CD4-positive, CD25-positive, alpha-beta regulatory T cell (primary cell): Measurements from ENCODE around the gene CAMTA1. TPM values are rescaled to one million over a fixed set of nuclear protein-coding genes. Genes with fewer than 3 reads are reported as not detected.

Source experiments
- ATAC-seq, 2 donors: fragments of 150-1000 bp; cut with Tn5 transposase; one replicate each; pipeline ENCODE4 v1.10.0; 2021; ENCODE audit warnings: low read depth in 2 of 2, moderate number of reproducible peaks in 2 of 2, moderate library complexity in 1 of 2
- DNase-seq, 3 donors: peaks; one replicate each; pipeline versions ENCODE4 v3.0.0 to v3.0.0-alpha.2; 2012 to 2022; ENCODE audit warnings: mixed read lengths in 1 of 3
- H3K27ac ChIP-seq: one replicate; pipeline ENCODE4 v1.7.0; 2013; ENCODE audit warnings: mild to moderate bottlenecking, low read length; ENCODE audit not compliant: insufficient read depth, poor library complexity, severe bottlenecking
- H3K27me3 ChIP-seq: one replicate; pipeline ENCODE4 v1.7.0; 2013; ENCODE audit warnings: low read length; ENCODE audit not compliant: control insufficient read depth, insufficient read depth
- H3K36me3 ChIP-seq: one replicate; pipeline ENCODE4 v1.7.0; 2013; ENCODE audit warnings: mild to moderate bottlenecking, low read length, moderate library complexity; ENCODE audit not compliant: control insufficient read depth, insufficient read depth
- H3K4me1 ChIP-seq: 2 replicates; pipeline ENCODE4 v1.7.0; 2013; ENCODE audit warnings: mild to moderate bottlenecking, low read length; ENCODE audit not compliant: insufficient read depth, control insufficient read depth, poor library complexity, severe bottlenecking
- H3K4me3 ChIP-seq: one replicate; pipeline ENCODE4 v1.7.0; 2013; ENCODE audit warnings: low read depth, mild to moderate bottlenecking, low read length, moderate library complexity
- H3K9me3 ChIP-seq, 2 experiments: 1 replicate in 1 of 2; 2 replicates in 1 of 2; pipeline ENCODE4 v1.7.0; 2013; ENCODE audit warnings: low read length in 2 of 2, mild to moderate bottlenecking in 1 of 2, moderate library complexity in 1 of 2; ENCODE audit not compliant: control insufficient read depth in 2 of 2
- H3K27ac Mint-ChIP-seq, 3 donors: one replicate each; pipeline ENCODE4 v1.8.0; 2020 to 2022; ENCODE audit warnings: mild to moderate bottlenecking in 3 of 3, mixed read lengths in 3 of 3, moderate library complexity in 2 of 3
- H3K27me3 Mint-ChIP-seq: one replicate; pipeline ENCODE4 v1.8.0; 2022; ENCODE audit warnings: mild to moderate bottlenecking, mixed read lengths
- H3K36me3 Mint-ChIP-seq: one replicate; pipeline ENCODE4 v1.8.0; 2020; ENCODE audit warnings: mixed read lengths
- H3K4me1 Mint-ChIP-seq, 4 donors: one replicate each; pipeline ENCODE4 v1.8.0; 2020 to 2022; ENCODE audit warnings: mixed read lengths in 4 of 4, mild to moderate bottlenecking in 1 of 4
- H3K4me3 Mint-ChIP-seq, 4 donors: one replicate each; pipeline ENCODE4 v1.8.0; 2020 to 2022; ENCODE audit warnings: mild to moderate bottlenecking in 4 of 4, mixed read lengths in 4 of 4, moderate library complexity in 3 of 4
- H3K9me3 Mint-ChIP-seq, 7 donors: one replicate each; pipeline ENCODE4 v1.8.0; 2020 to 2022; ENCODE audit warnings: mixed read lengths in 7 of 7, mild to moderate bottlenecking in 3 of 7, moderate library complexity in 2 of 7
- polyA plus RNA-seq, 4 donors: library from polyadenylated mRNA; unstranded; fragments of 300-500 nt; fragmentation: Illumina TruSeq; gene quantifications; one replicate each; pipeline ENCODE4 v1.2.3, GENCODE V29; 2021
- total RNA-seq: library from RNA; stranded (reverse); gene quantifications from one replicate; pipeline ENCODE4 v1.2.3, GENCODE V29; 2022

The CAMTA1 gene
- total and polyA plus RNA-seq, 5 donors from 2014 or later, result 48.8 to 112 (median 80.0) TPM

DNA sequence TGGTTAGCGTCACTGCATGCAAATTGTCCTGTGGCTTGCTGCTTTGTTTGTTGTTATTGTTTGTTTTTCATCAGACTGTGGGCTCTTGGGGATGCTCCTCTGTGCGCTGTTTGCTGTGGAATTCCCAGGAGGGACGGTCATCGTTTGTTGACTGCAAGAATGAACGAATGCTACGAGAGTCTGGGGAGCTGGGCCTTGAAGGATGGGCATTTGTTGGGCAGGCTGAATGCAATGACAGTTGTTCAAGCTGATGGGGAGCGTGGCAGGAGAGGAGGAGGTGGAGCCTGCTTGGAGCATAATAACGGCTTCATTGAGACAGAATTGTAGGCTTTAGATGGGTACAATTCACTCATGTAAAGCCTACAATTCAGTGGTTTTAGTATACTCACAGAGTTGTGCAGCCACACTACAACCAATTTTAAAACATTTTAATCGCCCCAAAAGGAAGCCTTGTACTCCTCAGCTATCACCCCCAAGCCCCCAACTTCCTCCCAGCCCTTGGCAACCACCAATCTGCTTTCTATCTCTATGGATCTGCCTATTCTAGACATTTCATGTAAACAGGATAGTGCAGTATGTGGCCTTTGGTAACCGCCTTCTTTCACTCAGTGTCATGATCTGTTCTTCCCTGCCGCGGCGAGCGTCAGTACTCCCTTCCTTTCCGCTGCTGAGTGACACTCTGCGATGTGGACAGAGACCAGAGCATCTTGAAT, 190.2 kb downstream of the CAMTA1 start:
- ATAC-seq, result no peak
- no peak for DNase-seq
- H3K27me3 Mint-ChIP-seq, result peaks cover 12% of the 10 kb centered on the region
- Histone ChIP-seq H3K9me3 (no peaks in the 10 kb centered on the region), H3K4me3 (no peak overlapping the region), H3K36me3 (no peaks in the 10 kb centered on the region), H3K27me3 (no peaks in the 10 kb centered on the region), H3K4me1 (no peaks in the 10 kb centered on the region), H3K27ac (no peak overlapping the region)
- H3K4me3 Mint-ChIP-seq, result no peak overlapping the region
- no peak overlapping the region for H3K27ac Mint-ChIP-seq
- no peaks in the 10 kb centered on the region for H3K36me3 Mint-ChIP-seq
- no peaks in the 10 kb centered on the region for H3K4me1 Mint-ChIP-seq
- H3K9me3 Mint-ChIP-seq, result peaks cover 0 to 4% (median 0%) of the 10 kb centered on the region in 7 donors

GRCh38 chr1:6976044-6976375, 190.8 kb downstream of the CAMTA1 start:
- no peaks in the 10 kb centered on the region for H3K36me3 Mint-ChIP-seq
- no peaks in the 10 kb centered on the region for H3K9me3 ChIP-seq
- H3K4me3 ChIP-seq, result no peak overlapping the region
- peaks cover 0 to 4% (median 0%) of the 10 kb centered on the region in 7 donors for H3K9me3 Mint-ChIP-seq
- H3K27ac Mint-ChIP-seq, result no peak overlapping the region
- H3K27me3 ChIP-seq, result no peaks in the 10 kb centered on the region
- DNase-seq (no peak), ATAC-seq (no peak)
- H3K4me1 ChIP-seq, result no peaks in the 10 kb centered on the region
- H3K27ac ChIP-seq, result no peak overlapping the region
- H3K4me3 Mint-ChIP-seq, result no peak overlapping the region
- H3K4me1 Mint-ChIP-seq, result no peaks in the 10 kb centered on the region
- no peaks in the 10 kb centered on the region for H3K36me3 ChIP-seq
- peaks cover 12% of the 10 kb centered on the region for H3K27me3 Mint-ChIP-seq

GRCh38 chr1:6979003-6979613, 193.9 kb downstream of the CAMTA1 start:
- Mint-ChIP-seq H3K27ac (no peak overlapping the region), H3K4me3 (no peak overlapping the region), H3K4me1 (no peaks in the 10 kb centered on the region), H3K36me3 (no peaks in the 10 kb centered on the region), H3K9me3 (peaks cover 0 to 4% (median 0%) of the 10 kb centered on the region in 7 donors), H3K27me3 (peaks cover 1% of the 10 kb centered on the region)
- no peak overlapping the region for H3K27ac ChIP-seq
- no peak for ATAC-seq
- H3K36me3 ChIP-seq, result no peaks in the 10 kb centered on the region
- H3K27me3 ChIP-seq, result no peaks in the 10 kb centered on the region
- H3K4me1 ChIP-seq, result no peaks in the 10 kb centered on the region
- no peak for DNase-seq
- no peaks in the 10 kb centered on the region for H3K9me3 ChIP-seq
- no peak overlapping the region for H3K4me3 ChIP-seq

DNA sequence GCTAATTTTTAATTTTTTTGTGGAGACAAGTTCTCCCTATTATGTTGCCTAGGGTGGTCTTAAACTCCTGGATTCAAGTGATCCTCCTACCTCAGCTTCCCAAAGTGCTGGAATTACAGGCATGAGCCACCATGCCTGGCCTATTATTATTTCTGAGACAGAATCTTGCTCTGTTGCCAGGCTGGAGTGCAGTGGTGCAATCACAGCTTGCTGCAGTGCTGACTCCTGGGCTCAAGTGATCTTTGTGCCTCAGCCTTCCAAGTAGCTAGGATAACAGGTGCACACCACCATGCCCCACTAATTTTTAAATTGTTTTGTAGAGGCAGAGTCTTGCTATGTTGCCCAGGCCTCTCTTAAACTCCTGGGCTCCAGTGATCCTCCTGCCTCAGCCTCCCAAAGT, 196.3 kb downstream of the CAMTA1 start:
- no peak overlapping the region for H3K4me3 Mint-ChIP-seq
- H3K27me3 ChIP-seq, result no peaks in the 10 kb centered on the region
- no peak for ATAC-seq
- H3K36me3 Mint-ChIP-seq, result no peaks in the 10 kb centered on the region
- H3K36me3 ChIP-seq, result no peaks in the 10 kb centered on the region
- H3K27ac Mint-ChIP-seq, result no peak overlapping the region
- H3K27me3 Mint-ChIP-seq, result no peaks in the 10 kb centered on the region
- H3K9me3 ChIP-seq, result no peaks in the 10 kb centered on the region
- H3K4me1 ChIP-seq, result no peaks in the 10 kb centered on the region
- no peak overlapping the region for H3K27ac ChIP-seq
- H3K4me3 ChIP-seq, result no peak overlapping the region
- no peaks in the 10 kb centered on the region for H3K4me1 Mint-ChIP-seq
- H3K9me3 Mint-ChIP-seq, result peaks cover 0 to 2% (median 0%) of the 10 kb centered on the region in 7 donors
- DNase-seq, result no peak

GRCh38 chr1:6982443-6982842, 197.2 kb downstream of the CAMTA1 start:
- H3K9me3 ChIP-seq, result no peaks in the 10 kb centered on the region
- no peaks in the 10 kb centered on the region for H3K4me1 ChIP-seq
- no peak overlapping the region for H3K4me3 Mint-ChIP-seq
- H3K9me3 Mint-ChIP-seq, result peaks cover 0 to 1% (median 0%) of the 10 kb centered on the region in 7 donors
- no peaks in the 10 kb centered on the region for H3K27me3 ChIP-seq
- DNase-seq, result no peak
- no peak overlapping the region for H3K27ac Mint-ChIP-seq
- H3K27me3 Mint-ChIP-seq, result no peaks in the 10 kb centered on the region
- no peaks in the 10 kb centered on the region for H3K36me3 Mint-ChIP-seq
- no peak overlapping the region for H3K27ac ChIP-seq
- peak in 1 of 2 donors; percentile 20 for ATAC-seq
- no peak overlapping the region for H3K4me3 ChIP-seq
- no peaks in the 10 kb centered on the region for H3K4me1 Mint-ChIP-seq
- H3K36me3 ChIP-seq, result no peaks in the 10 kb centered on the region

DNA sequence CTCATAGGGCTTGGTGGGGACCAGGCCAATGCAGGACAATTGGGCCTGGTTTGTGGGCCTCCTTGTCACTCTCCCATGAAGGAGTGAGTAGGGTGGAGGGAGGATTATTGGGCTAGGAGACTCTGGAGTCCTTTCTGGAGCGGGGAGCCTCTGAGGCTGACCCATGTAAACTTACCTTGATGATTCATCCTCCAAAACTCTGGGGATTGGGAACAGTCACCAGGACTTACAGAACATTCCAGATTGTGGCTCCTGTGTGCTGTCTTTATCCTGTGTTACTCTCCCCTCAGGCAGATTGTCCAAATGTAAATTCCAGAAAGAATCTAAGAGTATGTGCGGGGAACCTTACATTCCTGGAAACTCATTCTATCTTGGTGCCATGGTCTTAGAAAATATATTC, 197.6 kb downstream of the CAMTA1 start:
- H3K4me3 Mint-ChIP-seq, result no peak overlapping the region
- ATAC-seq, result no peak

GRCh38 chr1:6984536-6984935, 199.3 kb downstream of the CAMTA1 start:
- H3K27me3 ChIP-seq, result no peaks in the 10 kb centered on the region
- H3K36me3 ChIP-seq, result no peaks in the 10 kb centered on the region
- Mint-ChIP-seq H3K4me1 (no peaks in the 10 kb centered on the region), H3K9me3 (peaks cover 0 to 2% (median 0%) of the 10 kb centered on the region in 7 donors), H3K27me3 (no peaks in the 10 kb centered on the region), H3K36me3 (no peaks in the 10 kb centered on the region), H3K27ac (no peak overlapping the region), H3K4me3 (no peak overlapping the region)
- H3K9me3 ChIP-seq, result no peaks in the 10 kb centered on the region
- no peak for DNase-seq
- ATAC-seq, result no peak
- H3K4me3 ChIP-seq, result no peak overlapping the region
- no peak overlapping the region for H3K27ac ChIP-seq
- no peaks in the 10 kb centered on the region for H3K4me1 ChIP-seq

More for the DNA sequence above, 197.6 kb downstream of the CAMTA1 start:
- Histone ChIP-seq H3K36me3 (no peaks in the 10 kb centered on the region), H3K9me3 (no peaks in the 10 kb centered on the region), H3K4me1 (no peaks in the 10 kb centered on the region), H3K27ac (no peak overlapping the region), H3K4me3 (no peak overlapping the region), H3K27me3 (no peaks in the 10 kb centered on the region)
- no peaks in the 10 kb centered on the region for H3K36me3 Mint-ChIP-seq
- H3K4me1 Mint-ChIP-seq, result no peaks in the 10 kb centered on the region
- H3K27ac Mint-ChIP-seq, result no peak overlapping the region
- H3K27me3 Mint-ChIP-seq, result no peaks in the 10 kb centered on the region
- DNase-seq, result no peak
- peaks cover 0 to 1% (median 0%) of the 10 kb centered on the region in 7 donors for H3K9me3 Mint-ChIP-seq

- Mint-ChIP-seq H3K27ac (no peak overlapping the region), H3K4me3 (no peak overlapping the region), H3K9me3 (peaks cover 0 to 4% (median 0%) of the 10 kb centered on the region in 7 donors), H3K4me1 (no peaks in the 10 kb centered on the region), H3K36me3 (no peaks in the 10 kb centered on the region), H3K27me3 (no peaks in the 10 kb centered on the region)
- DNase-seq (no peak), ATAC-seq (no peak)
- no peaks in the 10 kb centered on the region for H3K27me3 ChIP-seq
- H3K36me3 ChIP-seq, result no peaks in the 10 kb centered on the region
- no peaks in the 10 kb centered on the region for H3K9me3 ChIP-seq
- no peaks in the 10 kb centered on the region for H3K4me1 ChIP-seq
- no peak overlapping the region for H3K27ac ChIP-seq
- H3K4me3 ChIP-seq, result no peak overlapping the region
Measured at GRCh38 chr1:6984986-6985385, 199.7 kb downstream of the CAMTA1 start.
